MM.1S (cell line): Measurements from ENCODE around the gene F11R.
"Not testable (repeated sequence)": the region's sequence is repeated elsewhere in the genome, so short reads cannot be mapped to it uniquely, and the experiment has no call there.

Experiments
- DNase-seq: peaks from one replicate; pipeline ENCODE4 v3.0.0-alpha.2; 2015
- H2AFZ ChIP-seq: fragments of 300-600 bp; sonication (generic); 2 replicates; pipeline ENCODE4 v1.6.0; 2016; ENCODE audit warnings: antibody characterized with exemption, low read length
- H3F3A ChIP-seq: fragments of 300-600 bp; sonication (generic); 2 replicates; pipeline ENCODE4 v1.6.1; 2016; ENCODE audit warnings: mild to moderate bottlenecking, antibody characterized with exemption, low read length, moderate library complexity, mixed read lengths; ENCODE audit not compliant: insufficient read depth
- H3K27ac ChIP-seq: fragments of 300-600 bp; sonication (generic); 2 replicates; pipeline ENCODE4 v1.5.1; 2016; ENCODE audit warnings: mild to moderate bottlenecking, low read length
- H3K27me3 ChIP-seq: fragments of 300-600 bp; sonication (generic); replicated peaks from 2 replicates; pipeline ENCODE4 v1.6.0; 2016; ENCODE audit warnings: low read length; ENCODE audit not compliant: insufficient read depth
- H3K36me3 ChIP-seq: fragments of 300-600 bp; sonication (generic); replicated peaks from 2 replicates; pipeline ENCODE4 v1.6.1; 2016; ENCODE audit warnings: mild to moderate bottlenecking, low read length, mixed read lengths; ENCODE audit not compliant: insufficient read depth
- H3K4me1 ChIP-seq: fragments of 300-600 bp; sonication (generic); 2 replicates; pipeline ENCODE4 v1.6.1; 2016; ENCODE audit warnings: low read length, mixed read lengths
- H3K4me2 ChIP-seq: fragments of 300-600 bp; sonication (generic); 2 replicates; pipeline ENCODE4 v1.6.0; 2016; ENCODE audit warnings: low read depth, low read length
- H3K4me3 ChIP-seq: fragments of 300-600 bp; sonication (generic); 2 replicates; pipeline ENCODE4 v1.5.1; 2016; ENCODE audit warnings: low read length, mixed read lengths
- H3K79me2 ChIP-seq: fragments of 300-600 bp; sonication (generic); 2 replicates; pipeline ENCODE4 v1.6.1; 2016; ENCODE audit warnings: mixed run types, low read length, mixed read lengths
- H3K9ac ChIP-seq: fragments of 300-600 bp; sonication (generic); 2 replicates; pipeline ENCODE4 v1.6.1; 2016; ENCODE audit warnings: low read length, mixed read lengths
- H3K9me2 ChIP-seq: fragments of 300-600 bp; sonication (generic); replicated peaks from 2 replicates; pipeline ENCODE4 v1.6.1; 2016; ENCODE audit warnings: mild to moderate bottlenecking, low read length, mixed read lengths; ENCODE audit not compliant: insufficient read depth
- H3K9me3 ChIP-seq: fragments of 300-600 bp; sonication (generic); replicated peaks from 2 replicates; pipeline ENCODE4 v1.6.1; 2016; ENCODE audit warnings: mild to moderate bottlenecking, low read length, mixed read lengths; ENCODE audit not compliant: insufficient read depth
- H4K20me1 ChIP-seq: fragments of 300-600 bp; sonication (generic); 2 replicates; pipeline ENCODE4 v1.6.1; 2016; ENCODE audit warnings: mild to moderate bottlenecking, low read length, moderate library complexity, mixed read lengths; ENCODE audit not compliant: insufficient read depth
- EZH2 ChIP-seq: fragments of 300-600 bp; sonication (generic); optimal IDR thresholded peaks from 2 replicates; pipeline ENCODE3; 2017; ENCODE audit warnings: low read depth, mild to moderate bottlenecking, antibody characterized with exemption, low read length, mixed read lengths
- EZH2phosphoT487 ChIP-seq: fragments of 300-600 bp; sonication (generic); IDR thresholded peaks from 2 replicates; pipeline ENCODE4 v1.6.1; 2018; ENCODE audit warnings: antibody characterized with exemption, low read length
- TF ChIP-seq, protein P1 (sequence below): fragments of 300-600 bp; sonication (generic); IDR thresholded peaks from 2 replicates; pipeline ENCODE4 v1.5.1; 2016; ENCODE audit warnings: antibody characterized with exemption, low read length, mixed read lengths

The F11R gene

DNA sequence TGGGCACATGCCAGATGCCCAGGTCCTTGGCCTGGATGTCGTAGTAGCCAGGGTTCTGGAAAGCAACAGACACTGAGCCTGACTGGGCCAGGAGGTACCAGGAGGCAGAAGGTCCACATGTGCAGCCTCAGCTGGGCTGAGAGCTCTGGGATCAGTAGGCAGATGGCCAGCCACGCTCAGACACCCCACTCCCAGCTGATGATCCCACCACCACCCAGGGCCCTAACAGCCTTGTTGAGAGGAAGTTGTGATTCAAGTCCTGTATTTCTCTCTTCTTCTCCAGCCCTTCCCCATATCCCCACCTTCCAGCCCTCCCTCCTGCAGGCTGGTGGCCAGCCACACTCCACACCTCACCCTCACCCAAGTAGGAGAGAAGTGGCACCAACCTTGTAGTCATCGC, 70.3 kb downstream of the F11R start:
- Histone ChIP-seq H3K27ac (no peak overlapping the region), H3K36me3 (no peaks in the 10 kb centered on the region), H3K9me3 (no peaks in the 10 kb centered on the region), H3K27me3 (no peaks in the 10 kb centered on the region), H3K9me2 (no peaks in the 10 kb centered on the region), H3K4me1 (peaks cover 24% of the 10 kb centered on the region), H3K79me2 (no peaks in the 10 kb centered on the region), H2AFZ (no peak overlapping the region), H3K4me3 (no peak overlapping the region), H4K20me1 (no peaks in the 10 kb centered on the region), H3K9ac (no peak overlapping the region), H3K4me2 (no peak overlapping the region), H3F3A (peaks cover 7% of the 10 kb centered on the region; the same call in 1 of the 2 replicates)
- no peak for DNase-seq
- no peak for TF ChIP-seq EZH2phosphoT487
- TF ChIP-seq, protein P1, sequence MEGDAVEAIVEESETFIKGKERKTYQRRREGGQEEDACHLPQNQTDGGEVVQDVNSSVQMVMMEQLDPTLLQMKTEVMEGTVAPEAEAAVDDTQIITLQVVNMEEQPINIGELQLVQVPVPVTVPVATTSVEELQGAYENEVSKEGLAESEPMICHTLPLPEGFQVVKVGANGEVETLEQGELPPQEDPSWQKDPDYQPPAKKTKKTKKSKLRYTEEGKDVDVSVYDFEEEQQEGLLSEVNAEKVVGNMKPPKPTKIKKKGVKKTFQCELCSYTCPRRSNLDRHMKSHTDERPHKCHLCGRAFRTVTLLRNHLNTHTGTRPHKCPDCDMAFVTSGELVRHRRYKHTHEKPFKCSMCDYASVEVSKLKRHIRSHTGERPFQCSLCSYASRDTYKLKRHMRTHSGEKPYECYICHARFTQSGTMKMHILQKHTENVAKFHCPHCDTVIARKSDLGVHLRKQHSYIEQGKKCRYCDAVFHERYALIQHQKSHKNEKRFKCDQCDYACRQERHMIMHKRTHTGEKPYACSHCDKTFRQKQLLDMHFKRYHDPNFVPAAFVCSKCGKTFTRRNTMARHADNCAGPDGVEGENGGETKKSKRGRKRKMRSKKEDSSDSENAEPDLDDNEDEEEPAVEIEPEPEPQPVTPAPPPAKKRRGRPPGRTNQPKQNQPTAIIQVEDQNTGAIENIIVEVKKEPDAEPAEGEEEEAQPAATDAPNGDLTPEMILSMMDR = no peak
- TF ChIP-seq EZH2 = no peak

DNA sequence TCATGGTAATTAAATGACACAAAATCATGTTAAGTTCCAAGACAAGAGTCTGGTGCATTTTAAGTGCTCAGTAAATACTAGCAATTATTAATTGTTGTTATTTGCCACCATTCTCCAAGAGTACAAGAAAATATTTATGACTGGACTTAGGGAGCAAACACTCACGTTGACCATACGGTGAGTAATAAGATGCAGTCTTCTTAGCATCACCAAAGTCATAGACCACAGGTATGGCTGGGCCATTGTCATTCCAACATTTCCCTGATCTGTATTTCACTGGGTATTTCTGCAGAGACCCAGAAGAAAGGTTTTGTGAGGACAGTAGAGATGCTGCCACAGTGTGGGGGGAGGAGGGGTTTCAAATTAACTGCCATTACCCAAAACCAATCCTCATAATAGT, 71.1 kb downstream of the F11R start:
- H4K20me1 ChIP-seq = no peaks in the 10 kb centered on the region
- peaks cover 24% of the 10 kb centered on the region for H3K4me1 ChIP-seq
- no peak overlapping the region for H3K4me2 ChIP-seq
- no peaks in the 10 kb centered on the region for H3K36me3 ChIP-seq
- H3K9me2 ChIP-seq = no peaks in the 10 kb centered on the region
- H3K79me2 ChIP-seq = no peaks in the 10 kb centered on the region
- no peak overlapping the region for H3K27ac ChIP-seq
- no peak overlapping the region for H3K4me3 ChIP-seq
- H3K9me3 ChIP-seq = no peaks in the 10 kb centered on the region
- no peaks in the 10 kb centered on the region for H3K27me3 ChIP-seq
- TF ChIP-seq, protein P1 = no peak
- TF ChIP-seq EZH2phosphoT487 (no peak), EZH2 (no peak)
- peaks cover 7% of the 10 kb centered on the region; the same call in 1 of the 2 replicates for H3F3A ChIP-seq
- no peak for DNase-seq
- H2AFZ ChIP-seq = no peak overlapping the region
- H3K9ac ChIP-seq = no peak overlapping the region

DNA sequence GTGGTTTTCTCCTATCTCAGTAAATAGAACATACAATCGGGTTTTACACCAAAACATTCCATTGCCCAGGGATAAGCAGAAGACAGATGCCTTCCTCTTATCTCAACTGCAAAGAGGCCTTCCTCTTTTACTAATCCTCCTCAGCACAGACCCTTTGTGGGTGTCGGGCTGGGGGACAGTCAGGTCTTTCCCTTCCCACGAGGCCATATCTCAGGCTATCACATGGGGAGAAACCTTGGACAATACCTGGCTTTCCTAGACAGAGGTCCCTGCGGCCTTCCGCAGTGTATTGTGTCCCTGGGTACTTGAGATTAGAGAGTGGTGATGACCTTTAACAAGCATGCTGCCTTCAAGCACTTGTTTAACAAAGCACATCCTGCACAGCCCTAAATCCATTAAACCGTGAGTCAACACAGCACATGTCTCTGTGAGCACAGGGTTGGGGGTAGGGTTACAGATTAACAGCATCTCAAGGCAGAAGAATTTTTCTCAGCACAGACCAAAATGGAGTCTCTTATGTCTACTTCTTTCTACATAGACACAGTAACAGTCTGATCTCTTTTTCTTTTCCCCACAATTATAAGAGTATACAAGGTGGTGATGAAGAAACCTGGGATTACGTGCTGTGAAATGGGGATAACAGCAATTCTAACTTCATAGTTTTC, 71.6 kb downstream of the F11R start:
- H3K9ac ChIP-seq, DNase-seq, H3K4me3 ChIP-seq, H3K4me2 ChIP-seq, H2AFZ ChIP-seq, H4K20me1 ChIP-seq, H3K9me3 ChIP-seq, H3K27ac ChIP-seq, H3K79me2 ChIP-seq, H3K9me2 ChIP-seq, H3K27me3 ChIP-seq, H3F3A ChIP-seq, H3K36me3 ChIP-seq: not testable (repeated sequence)
- peaks cover 22% of the 10 kb centered on the region for H3K4me1 ChIP-seq

DNA sequence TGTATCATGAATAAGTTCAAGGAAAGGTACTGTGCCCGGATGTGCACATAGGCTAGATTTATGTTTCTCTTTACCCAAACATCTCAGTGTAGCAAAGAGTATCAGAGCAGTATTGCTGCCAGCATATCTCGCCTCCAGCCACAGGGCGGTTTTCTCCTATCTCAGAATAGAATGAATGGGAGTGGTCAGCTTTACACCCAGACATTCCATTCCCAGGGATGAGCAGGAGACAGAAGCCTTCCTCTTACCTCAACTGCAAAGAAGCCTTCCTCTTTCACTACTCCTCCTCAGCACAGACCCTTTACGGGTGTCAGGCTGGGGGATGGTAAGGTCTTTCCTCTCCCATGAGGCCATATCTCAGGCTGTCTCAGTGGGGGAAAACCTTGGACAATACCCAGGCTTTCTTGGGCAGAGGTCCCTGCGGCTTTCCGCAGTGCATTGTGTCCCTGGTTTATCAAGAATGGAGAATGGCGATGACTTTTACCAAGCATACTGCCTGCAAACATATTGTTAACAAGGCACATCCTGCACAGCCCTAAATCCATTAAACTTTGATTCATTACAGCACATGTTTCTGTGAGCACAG, 73.7 kb downstream of the F11R start:
- H3K4me1 ChIP-seq, H3K27ac ChIP-seq, H3K27me3 ChIP-seq, H3K4me2 ChIP-seq, H4K20me1 ChIP-seq, H3K4me3 ChIP-seq, H3K9me2 ChIP-seq, H2AFZ ChIP-seq, DNase-seq, H3F3A ChIP-seq, H3K9me3 ChIP-seq, H3K9ac ChIP-seq, H3K36me3 ChIP-seq, H3K79me2 ChIP-seq: not testable (repeated sequence)

GRCh38 chr1:160945881-160946280, 75.1 kb downstream of the F11R start:
- H3K36me3 ChIP-seq, H3F3A ChIP-seq, H3K79me2 ChIP-seq, H3K4me2 ChIP-seq, H3K4me3 ChIP-seq, H3K27me3 ChIP-seq, H2AFZ ChIP-seq, H3K9me3 ChIP-seq, H3K27ac ChIP-seq, H4K20me1 ChIP-seq, H3K9me2 ChIP-seq, DNase-seq, H3K4me1 ChIP-seq, H3K9ac ChIP-seq: not testable (repeated sequence)
